Islet precursor cell (in vitro differentiated cells): ENCODE measurements around the gene B4GALT1.
"Not testable (repeated sequence)": the region's sequence is repeated elsewhere in the genome, so short reads cannot be mapped to it uniquely, and the experiment has no call there.

Experiments
- DNase-seq: peaks from one replicate; pipeline ENCODE4 v3.0.0-alpha.2; 2018

The B4GALT1 gene

GRCh38 chr9:33161011-33161588, 6.0 kb downstream of the B4GALT1 start:
- DNase-seq: peak; percentile 99

- DNase-seq: not testable (repeated sequence)
Measured at GRCh38 chr9:33160446-33160845, 6.7 kb downstream of the B4GALT1 start.

GRCh38 chr9:33159777-33160127, 7.4 kb downstream of the B4GALT1 start:
- DNase-seq: no peak

GRCh38 chr9:33158843-33159776, 8.0 kb downstream of the B4GALT1 start:
- DNase-seq: no peak

GRCh38 chr9:33157960-33158842, 8.9 kb downstream of the B4GALT1 start:
- DNase-seq: peak; percentile 82

GRCh38 chr9:33155393-33155792, 11.7 kb downstream of the B4GALT1 start:
- DNase-seq: no peak

- DNase-seq: no peak
Measured at GRCh38 chr9:33154371-33154770, 12.8 kb downstream of the B4GALT1 start.

- no peak for DNase-seq
Measured at GRCh38 chr9:33153666-33154065, 13.5 kb downstream of the B4GALT1 start.

GRCh38 chr9:33153001-33153400, 14.1 kb downstream of the B4GALT1 start:
- DNase-seq: no peak

GRCh38 chr9:33151601-33152000, 15.5 kb downstream of the B4GALT1 start:
- no peak for DNase-seq

GRCh38 chr9:33151007-33151557, 16.1 kb downstream of the B4GALT1 start:
- peak; percentile 76 for DNase-seq

- DNase-seq: peak; percentile 10
Measured at GRCh38 chr9:33148367-33149014, 18.6 kb downstream of the B4GALT1 start.

- peak; percentile 5 for DNase-seq
Measured at GRCh38 chr9:33147416-33148169, 19.5 kb downstream of the B4GALT1 start.

GRCh38 chr9:33146298-33146697, 20.8 kb downstream of the B4GALT1 start:
- peak; percentile 29 for DNase-seq

GRCh38 chr9:33144551-33144950, 22.6 kb downstream of the B4GALT1 start:
- DNase-seq: peak; percentile 35

GRCh38 chr9:33143241-33143661, 23.9 kb downstream of the B4GALT1 start:
- peak; percentile 59 for DNase-seq

- DNase-seq: peak; percentile 7
Measured at GRCh38 chr9:33142535-33142934, 24.6 kb downstream of the B4GALT1 start.

- peak; percentile 37 for DNase-seq
Measured at GRCh38 chr9:33140401-33141360, 26.5 kb downstream of the B4GALT1 start.

- DNase-seq: peak; percentile 56
Measured at GRCh38 chr9:33139421-33140228, 27.5 kb downstream of the B4GALT1 start.
